ENCODE results near the gene CHMP4B. TPM values are rescaled to one million over a fixed set of nuclear protein-coding genes. Genes with fewer than 3 reads are reported as not detected.

The CHMP4B gene
- total and polyA plus RNA-seq, 2 experiments from 2014 or later = 5.5 to 48.2 TPM

GRCh38 chr20:33850159-33850558 lies 39.0 kb downstream of the CHMP4B start:
- H3K27me3 ChIP-seq (replicated peaks; ENCODE audit: insufficient read depth) = no peaks in the 10 kb centered on the region
- no peak for TF ChIP-seq EZH2 (IDR thresholded peaks at IDR 0.05; ENCODE audit: insufficient read depth, poor library complexity, severe bottlenecking)
- TF ChIP-seq EZH2phosphoT487 (IDR thresholded peaks at IDR 0.05; ENCODE audit: insufficient read depth, low read depth) = no peak
- no peaks in the 10 kb centered on the region for H3K9me2 ChIP-seq (ENCODE audit: insufficient read depth)
- H3K79me2 ChIP-seq (ENCODE audit: insufficient read depth) = peaks cover 74% of the 10 kb centered on the region
- 85 to 89% methylated on average over 3 of the region's 3 CpGs for WGBS, 2 experiments (ENCODE audit: low coverage in 1 of 2, low lambda C conversion rate in 2 of 2, missing lambda C conversion rate in 2 of 2)
- no peak overlapping the region for H3K9ac ChIP-seq
- DNase-seq = no peak
- H4K20me1 ChIP-seq (ENCODE audit: insufficient read depth) = peaks cover 26% of the 10 kb centered on the region; the same call in 1 of the 2 replicates
- no peaks in the 10 kb centered on the region for H3F3A ChIP-seq (ENCODE audit: insufficient read depth)
- no peak overlapping the region for H3K27ac ChIP-seq
- no peak overlapping the region for H3K4me2 ChIP-seq (ENCODE audit: unreplicated experiment)
- peaks cover 7% of the 10 kb centered on the region; the same call in 1 of the 2 replicates for H3K4me1 ChIP-seq (ENCODE audit: insufficient read depth)
- no peaks in the 10 kb centered on the region for H3K9me3 ChIP-seq (ENCODE audit: low read depth)
- no peak overlapping the region for H2AFZ ChIP-seq
- no peaks in the 10 kb centered on the region; the same call in 1 of the 2 replicates for H3K36me3 ChIP-seq (ENCODE audit: low read depth)
- H3K4me3 ChIP-seq = no peak overlapping the region
- in situ Hi-C loops (cut with MboI) = no loop called here

GRCh38 chr20:33851842-33852466 lies 40.8 kb downstream of the CHMP4B start:
- Histone ChIP-seq H3F3A (ENCODE audit: insufficient read depth) (no peaks in the 10 kb centered on the region), H3K4me3 (no peak overlapping the region), H3K36me3 (ENCODE audit: low read depth) (no peaks in the 10 kb centered on the region; the same call in 1 of the 2 replicates), H3K27me3 (replicated peaks; ENCODE audit: insufficient read depth) (no peaks in the 10 kb centered on the region), H3K9me3 (ENCODE audit: low read depth) (no peaks in the 10 kb centered on the region), H2AFZ (no peak overlapping the region), H3K9me2 (ENCODE audit: insufficient read depth) (no peaks in the 10 kb centered on the region), H3K4me1 (ENCODE audit: insufficient read depth) (no peaks in the 10 kb centered on the region), H4K20me1 (ENCODE audit: insufficient read depth) (peaks cover 20% of the 10 kb centered on the region; the same call in 1 of the 2 replicates), H3K79me2 (ENCODE audit: insufficient read depth) (peaks cover 56% of the 10 kb centered on the region), H3K27ac (no peak overlapping the region), H3K4me2 (ENCODE audit: unreplicated experiment) (no peak overlapping the region), H3K9ac (no peak overlapping the region)
- in situ Hi-C loops (cut with MboI) = no loop called here
- no peak for TF ChIP-seq EZH2 (IDR thresholded peaks at IDR 0.05; ENCODE audit: insufficient read depth, poor library complexity, severe bottlenecking)
- TF ChIP-seq EZH2phosphoT487 (IDR thresholded peaks at IDR 0.05; ENCODE audit: insufficient read depth, low read depth) = no peak
- 95 to 96% methylated on average over 13 of the region's 13 CpGs for WGBS, 2 experiments (ENCODE audit: low coverage in 1 of 2, low lambda C conversion rate in 2 of 2, missing lambda C conversion rate in 2 of 2)
- no peak for DNase-seq

GRCh38 chr20:33852626-33853506 lies 41.7 kb downstream of the CHMP4B start:
- H3K9me3 ChIP-seq (ENCODE audit: low read depth) = no peaks in the 10 kb centered on the region
- no peak overlapping the region for H3K27ac ChIP-seq
- H3K4me1 ChIP-seq (ENCODE audit: insufficient read depth) = no peaks in the 10 kb centered on the region
- in situ Hi-C loops (cut with MboI) = no loop called here
- no peak for DNase-seq
- H3K36me3 ChIP-seq (ENCODE audit: low read depth) = no peaks in the 10 kb centered on the region; the same call in 1 of the 2 replicates
- 0 out of 2 replicates have a peak, but pooled peaks cover 11% of the 10 kb centered on the region for H4K20me1 ChIP-seq (ENCODE audit: insufficient read depth)
- H3K27me3 ChIP-seq (replicated peaks; ENCODE audit: insufficient read depth) = no peaks in the 10 kb centered on the region
- no peak overlapping the region for H2AFZ ChIP-seq
- TF ChIP-seq EZH2phosphoT487 (IDR thresholded peaks at IDR 0.05; ENCODE audit: insufficient read depth, low read depth) = no peak
- no peak for TF ChIP-seq EZH2 (IDR thresholded peaks at IDR 0.05; ENCODE audit: insufficient read depth, poor library complexity, severe bottlenecking)
- WGBS, 2 experiments (ENCODE audit: low coverage in 1 of 2, low lambda C conversion rate in 2 of 2, missing lambda C conversion rate in 2 of 2) = 92% methylated on average over 11 of the region's 11 CpGs
- no peak overlapping the region for H3K4me2 ChIP-seq (ENCODE audit: unreplicated experiment)
- no peaks in the 10 kb centered on the region for H3F3A ChIP-seq (ENCODE audit: insufficient read depth)
- H3K9ac ChIP-seq = no peak overlapping the region
- no peak overlapping the region for H3K4me3 ChIP-seq
- H3K9me2 ChIP-seq (ENCODE audit: insufficient read depth) = no peaks in the 10 kb centered on the region
- peaks cover 47% of the 10 kb centered on the region for H3K79me2 ChIP-seq (ENCODE audit: insufficient read depth)

- Histone ChIP-seq H3K4me1 (ENCODE audit: insufficient read depth) (no peaks in the 10 kb centered on the region), H3K36me3 (ENCODE audit: low read depth) (no peaks in the 10 kb centered on the region; the same call in 1 of the 2 replicates), H3K79me2 (ENCODE audit: insufficient read depth) (peaks cover 41% of the 10 kb centered on the region), H3K27me3 (replicated peaks; ENCODE audit: insufficient read depth) (no peaks in the 10 kb centered on the region), H3F3A (ENCODE audit: insufficient read depth) (no peaks in the 10 kb centered on the region), H4K20me1 (ENCODE audit: insufficient read depth) (0 out of 2 replicates have a peak, but pooled peaks cover 9% of the 10 kb centered on the region), H3K4me2 (ENCODE audit: unreplicated experiment) (no peak overlapping the region), H2AFZ (no peak overlapping the region), H3K9ac (no peak overlapping the region), H3K4me3 (no peak overlapping the region), H3K9me2 (ENCODE audit: insufficient read depth) (no peaks in the 10 kb centered on the region), H3K9me3 (ENCODE audit: low read depth) (no peaks in the 10 kb centered on the region), H3K27ac (no peak overlapping the region)
- in situ Hi-C loops (cut with MboI) = no loop called here
- TF ChIP-seq EZH2 (IDR thresholded peaks at IDR 0.05; ENCODE audit: insufficient read depth, poor library complexity, severe bottlenecking) (no peak), EZH2phosphoT487 (IDR thresholded peaks at IDR 0.05; ENCODE audit: insufficient read depth, low read depth) (no peak)
- no peak for DNase-seq
- 81 to 88% methylated on average over 13 to 14 of the region's 14 CpGs for WGBS, 2 experiments (ENCODE audit: low coverage in 1 of 2, low lambda C conversion rate in 2 of 2, missing lambda C conversion rate in 2 of 2)
Measured at GRCh38 chr20:33853507-33853813, 42.3 kb downstream of the CHMP4B start.
